Measurements from ENCODE around the gene PRDM7.
A peak's percentile ranks its signal among the peaks of the same experiment; 100 is the strongest.

The PRDM7 gene

GRCh38 chr16:90011908-90012501 is 65.1 kb downstream of the PRDM7 start:
- no peak overlapping the region for H3K4me3 ChIP-seq (ENCODE audit: low read length in 2 of 2)
- H3K4ac ChIP-seq (ENCODE audit: low read length), result peak overlapping the region; percentile 11
- H3K23ac ChIP-seq (ENCODE audit: low read depth, low read length, poor library complexity), result peak overlapping the region; percentile 89
- peak overlapping the region; percentile 35 for H2AFZ ChIP-seq (ENCODE audit: low read length)
- H3K4me1 ChIP-seq (ENCODE audit: control insufficient read depth in 2 of 2, insufficient read depth in 1 of 2, low read depth in 1 of 2, low read length in 2 of 2), result peaks cover 3 to 7% of the 10 kb centered on the region in 2 donors
- DNase-seq (ENCODE audit: low spot score), result no peak
- peak overlapping the region; percentile 82 for H3K14ac ChIP-seq (ENCODE audit: low read length)
- no peaks in the 10 kb centered on the region for H3K36me3 ChIP-seq (replicated peaks in 1 of 2; ENCODE audit: control insufficient read depth in 2 of 2, insufficient read depth in 2 of 2, low read length in 2 of 2)
- H2BK120ac ChIP-seq (ENCODE audit: low read depth, low read length), result no peak overlapping the region
- no peak overlapping the region for H4K91ac ChIP-seq (ENCODE audit: low read depth, low read length, poor library complexity)
- H3K18ac ChIP-seq (ENCODE audit: low read length), result no peak overlapping the region
- peaks cover 0 to 26% (median 0%) of the 10 kb centered on the region in 3 experiments for H3K27me3 ChIP-seq (ENCODE audit: control insufficient read depth in 3 of 3, insufficient read depth in 3 of 3, low read depth in 1 of 3, low read length in 3 of 3)
- H3K4me2 ChIP-seq (ENCODE audit: insufficient read depth, low read length, poor library complexity, severe bottlenecking), result no peak overlapping the region
- peak overlapping the region; percentile 70 for H3K9ac ChIP-seq (ENCODE audit: low read depth, low read length, poor library complexity)
- WGBS, 2 donors (ENCODE audit: extremely low coverage in 2 of 2, insufficient read length in 2 of 2, insufficient replicate concordance in 1 of 2), result no CpG with 5 or more reads among the region's 12 CpGs
- no peak overlapping the region for H4K8ac ChIP-seq (ENCODE audit: low read depth, low read length)
- H2BK15ac ChIP-seq (ENCODE audit: low read length), result no peak overlapping the region
- peak overlapping the region; percentile 84 for H2BK12ac ChIP-seq (ENCODE audit: low read length)
- H3K27ac ChIP-seq (replicated peaks; ENCODE audit: low read length), result no peak overlapping the region
- peak overlapping the region; percentile 81 for H2AK5ac ChIP-seq (ENCODE audit: low read depth, low read length)
- peaks cover 14% of the 10 kb centered on the region for H3K79me1 ChIP-seq (ENCODE audit: low read depth, low read length)
- H3K9me3 ChIP-seq (replicated peaks in 1 of 2; ENCODE audit: control insufficient read depth in 2 of 2, insufficient read depth in 1 of 2, low read depth in 1 of 2, low read length in 2 of 2), result no peaks in the 10 kb centered on the region
- no peak overlapping the region for H2BK5ac ChIP-seq (ENCODE audit: low read length)

- H3K4me2 ChIP-seq (ENCODE audit: insufficient read depth, low read length, poor library complexity, severe bottlenecking), result no peak overlapping the region
- no CpG with 5 or more reads among the region's 11 CpGs for WGBS, 2 donors (ENCODE audit: extremely low coverage in 2 of 2, insufficient read length in 2 of 2, insufficient replicate concordance in 1 of 2)
- H2AK5ac ChIP-seq (ENCODE audit: low read depth, low read length), result peak overlapping the region; percentile 81
- H3K27ac ChIP-seq (replicated peaks; ENCODE audit: low read length), result no peak overlapping the region
- H3K4me1 ChIP-seq (ENCODE audit: control insufficient read depth in 2 of 2, insufficient read depth in 1 of 2, low read depth in 1 of 2, low read length in 2 of 2), result peaks cover 3 to 7% of the 10 kb centered on the region in 2 donors
- no peaks in the 10 kb centered on the region for H3K36me3 ChIP-seq (replicated peaks in 1 of 2; ENCODE audit: control insufficient read depth in 2 of 2, insufficient read depth in 2 of 2, low read length in 2 of 2)
- peak overlapping the region; percentile 65 for H4K8ac ChIP-seq (ENCODE audit: low read depth, low read length)
- H3K9ac ChIP-seq (ENCODE audit: low read depth, low read length, poor library complexity), result peak overlapping the region; percentile 60
- no peak overlapping the region for H3K4ac ChIP-seq (ENCODE audit: low read length)
- H3K4me3 ChIP-seq (ENCODE audit: low read length in 2 of 2), result no peak overlapping the region
- peak overlapping the region; percentile 35 for H2AFZ ChIP-seq (ENCODE audit: low read length)
- no peaks in the 10 kb centered on the region for H3K9me3 ChIP-seq (replicated peaks in 1 of 2; ENCODE audit: control insufficient read depth in 2 of 2, insufficient read depth in 1 of 2, low read depth in 1 of 2, low read length in 2 of 2)
- H3K23ac ChIP-seq (ENCODE audit: low read depth, low read length, poor library complexity), result peak overlapping the region; percentile 89
- no peak overlapping the region for H4K91ac ChIP-seq (ENCODE audit: low read depth, low read length, poor library complexity)
- no peak overlapping the region for H2BK15ac ChIP-seq (ENCODE audit: low read length)
- H2BK12ac ChIP-seq (ENCODE audit: low read length), result no peak overlapping the region
- peaks cover 0 to 21% (median 0%) of the 10 kb centered on the region in 3 experiments for H3K27me3 ChIP-seq (ENCODE audit: control insufficient read depth in 3 of 3, insufficient read depth in 3 of 3, low read depth in 1 of 3, low read length in 3 of 3)
- peak overlapping the region; percentile 47 for H2BK120ac ChIP-seq (ENCODE audit: low read depth, low read length)
- H3K18ac ChIP-seq (ENCODE audit: low read length), result peak overlapping the region; percentile 92
- H3K14ac ChIP-seq (ENCODE audit: low read length), result peak overlapping the region; percentile 82
- no peak overlapping the region for H2BK5ac ChIP-seq (ENCODE audit: low read length)
- H3K79me1 ChIP-seq (ENCODE audit: low read depth, low read length), result peaks cover 12% of the 10 kb centered on the region
- DNase-seq (ENCODE audit: low spot score), result no peak
Measured at GRCh38 chr16:90011508-90011819, 65.7 kb downstream of the PRDM7 start.

- no peak overlapping the region for H3K27ac ChIP-seq (replicated peaks; ENCODE audit: low read length)
- H3K14ac ChIP-seq (ENCODE audit: low read length), result peak overlapping the region; percentile 38
- no peak overlapping the region for H2AFZ ChIP-seq (ENCODE audit: low read length)
- no peak overlapping the region for H2BK12ac ChIP-seq (ENCODE audit: low read length)
- no CpG with 5 or more reads among the region's 22 CpGs for WGBS, 2 donors (ENCODE audit: extremely low coverage in 2 of 2, insufficient read length in 2 of 2, insufficient replicate concordance in 1 of 2)
- no peak overlapping the region for H4K91ac ChIP-seq (ENCODE audit: low read depth, low read length, poor library complexity)
- peak overlapping the region; percentile 60 for H3K9ac ChIP-seq (ENCODE audit: low read depth, low read length, poor library complexity)
- DNase-seq (ENCODE audit: low spot score), result no peak
- peak overlapping the region; percentile 65 for H4K8ac ChIP-seq (ENCODE audit: low read depth, low read length)
- H3K23ac ChIP-seq (ENCODE audit: low read depth, low read length, poor library complexity), result peak overlapping the region; percentile 89
- peak overlapping the region; percentile 92 for H3K18ac ChIP-seq (ENCODE audit: low read length)
- H3K27me3 ChIP-seq (ENCODE audit: control insufficient read depth in 3 of 3, insufficient read depth in 3 of 3, low read depth in 1 of 3, low read length in 3 of 3), result peaks cover 0 to 15% (median 0%) of the 10 kb centered on the region in 3 experiments
- H3K9me3 ChIP-seq (replicated peaks in 1 of 2; ENCODE audit: control insufficient read depth in 2 of 2, insufficient read depth in 1 of 2, low read depth in 1 of 2, low read length in 2 of 2), result no peaks in the 10 kb centered on the region
- H2BK5ac ChIP-seq (ENCODE audit: low read length), result no peak overlapping the region
- H3K4ac ChIP-seq (ENCODE audit: low read length), result no peak overlapping the region
- no peaks in the 10 kb centered on the region for H3K36me3 ChIP-seq (replicated peaks in 1 of 2; ENCODE audit: control insufficient read depth in 2 of 2, insufficient read depth in 2 of 2, low read length in 2 of 2)
- peaks cover 3 to 7% of the 10 kb centered on the region in 2 donors for H3K4me1 ChIP-seq (ENCODE audit: control insufficient read depth in 2 of 2, insufficient read depth in 1 of 2, low read depth in 1 of 2, low read length in 2 of 2)
- no peak overlapping the region for H3K4me3 ChIP-seq (ENCODE audit: low read length in 2 of 2)
- no peak overlapping the region for H3K4me2 ChIP-seq (ENCODE audit: insufficient read depth, low read length, poor library complexity, severe bottlenecking)
- peak overlapping the region; percentile 47 for H2BK120ac ChIP-seq (ENCODE audit: low read depth, low read length)
- peak overlapping the region; percentile 81 for H2AK5ac ChIP-seq (ENCODE audit: low read depth, low read length)
- H3K79me1 ChIP-seq (ENCODE audit: low read depth, low read length), result peaks cover 12% of the 10 kb centered on the region
- H2BK15ac ChIP-seq (ENCODE audit: low read length), result no peak overlapping the region
Measured at GRCh38 chr16:90010676-90011507, 66.2 kb downstream of the PRDM7 start.

All from neuronal stem cell (in vitro differentiated cells).